HepG2 (cell line): ENCODE results near the gene NDUFS2. TPM values are rescaled to one million over a fixed set of nuclear protein-coding genes. Genes with fewer than 3 reads are reported as not detected.

Source experiments
- AHR ChIP-seq: IDR thresholded peaks from 2 replicates; pipeline ENCODE4 v1.6.1; 2018; ENCODE audit warnings: missing genetic modification reagents, missing compliant biosample characterization
- CENPT ChIP-seq: sonication (generic); formaldehyde crosslinking; IDR thresholded peaks from 2 replicates; pipeline ENCODE4 v1.8.0; 2022; ENCODE audit warnings: low read depth, mild to moderate bottlenecking, moderate library complexity, missing genetic modification reagents
- FOSL1 ChIP-seq: sonication (generic); formaldehyde crosslinking; IDR thresholded peaks from 2 replicates; pipeline ENCODE4 v1.9.0; 2021; ENCODE audit warnings: missing genetic modification reagents, borderline replicate concordance
- HDAC2 ChIP-seq: sonication (generic); formaldehyde crosslinking; IDR thresholded peaks from 2 replicates; pipeline ENCODE4 v1.4.0; 2020; ENCODE audit warnings: missing genetic modification reagents
- IKZF4 ChIP-seq: sonication (generic); formaldehyde crosslinking; IDR thresholded peaks from 2 replicates; pipeline ENCODE4 v1.5.1; 2020; ENCODE audit warnings: borderline replicate concordance, mild to moderate bottlenecking, low read depth, missing genetic modification reagents; ENCODE audit errors: not compliant biosample characterization
- KDM1A ChIP-seq: IDR thresholded peaks from 2 replicates; pipeline ENCODE4 v1.6.1; 2016; ENCODE audit warnings: missing compliant biosample characterization
- KLF16 ChIP-seq, 2 experiments: sonication (generic) in 1 of 2; formaldehyde crosslinking in 1 of 2; IDR thresholded peaks; 2 replicates each; pipeline versions ENCODE4 v1.6.1 to v1.8.0; 2016 to 2023; ENCODE audit warnings: missing genetic modification reagents in 2 of 2, missing compliant biosample characterization in 1 of 2
- KMT2B ChIP-seq: IDR thresholded peaks from 2 replicates; pipeline ENCODE4 v1.6.1; 2016; ENCODE audit warnings: missing genetic modification reagents, missing compliant biosample characterization
- MTF2 ChIP-seq: sonication (generic); formaldehyde crosslinking; IDR thresholded peaks from 2 replicates; pipeline ENCODE4 v1.5.0; 2020; ENCODE audit warnings: missing genetic modification reagents, borderline replicate concordance
- NR2F6 ChIP-seq, 2 experiments: IDR thresholded peaks; 2 replicates each; pipeline ENCODE4 v1.6.1; 2016; ENCODE audit warnings: antibody characterized with exemption in 1 of 2, mild to moderate bottlenecking in 1 of 2
- POLR2AphosphoS5 ChIP-seq: IDR thresholded peaks from 2 replicates; pipeline ENCODE4 v1.6.1; 2012; ENCODE audit warnings: low read depth, low read length
- RNF2 ChIP-seq: fragments of 450-650 bp; conservative IDR thresholded peaks from 2 replicates; pipeline ENCODE4 v1.6.1; 2016; ENCODE audit warnings: low read depth
- RORA ChIP-seq: sonication (generic); formaldehyde crosslinking; IDR thresholded peaks from 2 replicates; pipeline ENCODE4 v1.5.0; 2020; ENCODE audit warnings: mild to moderate bottlenecking, missing genetic modification reagents, moderate library complexity
- RXRA ChIP-seq: sonication (generic); formaldehyde crosslinking; IDR thresholded peaks from 2 replicates; pipeline ENCODE4 v1.5.1; 2020; ENCODE audit warnings: missing genetic modification reagents
- SMC3 ChIP-seq: IDR thresholded peaks from 2 replicates; pipeline ENCODE4 v1.6.1; 2011; ENCODE audit warnings: low read length, improper control_type of control experiment
- TARDBP ChIP-seq: sonication (generic); formaldehyde crosslinking; IDR thresholded peaks from 2 replicates; pipeline ENCODE4 v1.8.0; 2022; ENCODE audit warnings: mild to moderate bottlenecking, missing genetic modification reagents
- TCF7L2 ChIP-seq: IDR thresholded peaks from 2 replicates; pipeline ENCODE4 v1.6.1; 2011; ENCODE audit warnings: mild to moderate bottlenecking, low read depth, low read length, moderate library complexity
- XBP1 ChIP-seq: sonication (generic); formaldehyde crosslinking; IDR thresholded peaks from 2 replicates; pipeline ENCODE4 v1.5.0; 2020; ENCODE audit warnings: missing genetic modification reagents
- ZBTB1 ChIP-seq: sonication (generic); formaldehyde crosslinking; IDR thresholded peaks from 2 replicates; pipeline ENCODE4 v1.4.0; 2020; ENCODE audit warnings: missing genetic modification reagents, borderline replicate concordance
- ZFP36L1 ChIP-seq: sonication (generic); formaldehyde crosslinking; IDR thresholded peaks from 2 replicates; pipeline ENCODE4 v1.8.0; 2022; ENCODE audit warnings: mild to moderate bottlenecking, missing genetic modification reagents, moderate library complexity
- ZNF251 ChIP-seq: sonication (generic); formaldehyde crosslinking; IDR thresholded peaks from 2 replicates; pipeline ENCODE4 v1.9.0; 2021; ENCODE audit warnings: mild to moderate bottlenecking, missing genetic modification reagents
- ZNF543 ChIP-seq: sonication (generic); formaldehyde crosslinking; IDR thresholded peaks from 2 replicates; pipeline ENCODE4 v1.4.0; 2020; ENCODE audit warnings: mild to moderate bottlenecking, missing genetic modification reagents
- ZNF557 ChIP-seq: sonication (generic); formaldehyde crosslinking; IDR thresholded peaks from 2 replicates; pipeline ENCODE4 v1.4.0; 2020; ENCODE audit warnings: missing genetic modification reagents
- ZNF776 ChIP-seq: sonication (generic); formaldehyde crosslinking; IDR thresholded peaks from 2 replicates; pipeline ENCODE4 v1.4.0; 2020; ENCODE audit warnings: mild to moderate bottlenecking, missing genetic modification reagents
- ZNF839 ChIP-seq: sonication (generic); formaldehyde crosslinking; IDR thresholded peaks from 2 replicates; pipeline ENCODE4 v1.4.0; 2020; ENCODE audit warnings: missing genetic modification reagents, mild to moderate bottlenecking, borderline replicate concordance
- ZSCAN5A ChIP-seq: sonication (generic); formaldehyde crosslinking; IDR thresholded peaks from 2 replicates; pipeline ENCODE4 v1.8.0; 2022; ENCODE audit warnings: mild to moderate bottlenecking, missing genetic modification reagents, borderline replicate concordance
- ZUFSP ChIP-seq: sonication (generic); formaldehyde crosslinking; IDR thresholded peaks from 2 replicates; pipeline ENCODE4 v1.9.0; 2021; ENCODE audit warnings: missing genetic modification reagents, mild to moderate bottlenecking, borderline replicate concordance
- polyA plus RNA-seq, 8 experiments: library from polyadenylated mRNA; depleted of rRNA in 3 of 8; stranded (reverse) in 7 of 8; unstranded in 1 of 8; fragments of >200 nt; fragmentation: Illumina TruSeq in 4 of 8; extraction: Trizol in 4 of 8; gene quantifications; 2 replicates each; pipeline versions ENCODE4 v1.2.1 to v1.2.3, GENCODE V29; 2011 to 2016; ENCODE audit warnings: low read depth in 4 of 8, missing spikeins in 1 of 8, mixed read lengths in 1 of 8; ENCODE audit not compliant: insufficient read depth in 1 of 8
- total RNA-seq, 5 experiments: library from RNA; depleted of rRNA; stranded (reverse); fragments of >200 nt; fragmentation: Illumina TruSeq; extraction: Trizol; gene quantifications; 2 replicates each; pipeline ENCODE4 v1.2.3, GENCODE V29; 2016; ENCODE audit warnings: low read depth in 1 of 5
- TF ChIP-seq, protein P1 (sequence below): fragments of 450-650 bp; IDR thresholded peaks from 2 replicates; pipeline ENCODE4 v1.6.1; 2017

The NDUFS2 gene
- total and polyA plus RNA-seq, 2 of the 13 experiments (the other 11 are each of a cell fraction or from before 2014, with no cell fraction given) = 89.9 to 118 TPM

- TF ChIP-seq ZNF776 (CRISPR knock-in tag) (peak; percentile 91), HDAC2 (CRISPR knock-in tag) (peak; percentile 69; the same call in 1 of the 2 replicates), IKZF4 (CRISPR knock-in tag) (peak; percentile 59), ZBTB1 (CRISPR knock-in tag) (no peak), KLF16 (CRISPR knock-in tag; IDR thresholded peaks at IDR 0.05) (peak in 1 of 2 experiments; percentile 82; a peak in 1 of 4 replicates), ZFP36L1 (no peak; the same call in 1 of the 2 replicates), ZNF543 (CRISPR knock-in tag) (peak; percentile 70; the same call in 1 of the 2 replicates), SMC3 (peak; percentile 21; the same call in 1 of the 2 replicates), KMT2B (CRISPR knock-in tag) (peak; percentile 68; the same call in 1 of the 2 replicates), KDM1A (no peak), POLR2AphosphoS5 (peak; percentile 98), NR2F6 (IDR thresholded peaks at IDR 0.05) (no peak; the same call in none of the 2 replicates), NR2F6 (CRISPR knock-in tag; IDR thresholded peaks at IDR 0.05) (peak; percentile 71), CENPT (no peak), RORA (CRISPR knock-in tag) (no peak), XBP1 (CRISPR knock-in tag) (no peak), TARDBP (peak; percentile 57; the same call in 1 of the 2 replicates), ZNF251 (CRISPR knock-in tag) (no peak), RXRA (peak; percentile 71), FOSL1 (CRISPR knock-in tag) (no peak), MTF2 (CRISPR knock-in tag) (peak; percentile 78; the same call in 1 of the 2 replicates), ZSCAN5A (CRISPR knock-in tag) (no peak), RNF2 (peak; percentile 79; the same call in 1 of the 2 replicates), TCF7L2 (no peak), ZNF839 (CRISPR knock-in tag) (no peak; the same call in 1 of the 2 replicates), ZNF557 (CRISPR knock-in tag) (no peak), ZUFSP (CRISPR knock-in tag) (no peak), AHR (CRISPR knock-in tag) (peak; percentile 81)
- TF ChIP-seq, protein P1, sequence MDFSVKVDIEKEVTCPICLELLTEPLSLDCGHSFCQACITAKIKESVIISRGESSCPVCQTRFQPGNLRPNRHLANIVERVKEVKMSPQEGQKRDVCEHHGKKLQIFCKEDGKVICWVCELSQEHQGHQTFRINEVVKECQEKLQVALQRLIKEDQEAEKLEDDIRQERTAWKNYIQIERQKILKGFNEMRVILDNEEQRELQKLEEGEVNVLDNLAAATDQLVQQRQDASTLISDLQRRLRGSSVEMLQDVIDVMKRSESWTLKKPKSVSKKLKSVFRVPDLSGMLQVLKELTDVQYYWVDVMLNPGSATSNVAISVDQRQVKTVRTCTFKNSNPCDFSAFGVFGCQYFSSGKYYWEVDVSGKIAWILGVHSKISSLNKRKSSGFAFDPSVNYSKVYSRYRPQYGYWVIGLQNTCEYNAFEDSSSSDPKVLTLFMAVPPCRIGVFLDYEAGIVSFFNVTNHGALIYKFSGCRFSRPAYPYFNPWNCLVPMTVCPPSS = no peak
Observed at GRCh38 chr1:161177112-161177935, 24.8 kb upstream of the NDUFS2 start, which contains the start of gene B4GALT3 (continued).
